Effector memory CD4-positive, alpha-beta T cell (primary cell): ENCODE data around the gene SYT6.
"Not testable (repeated sequence)": the region's sequence is repeated elsewhere in the genome, so short reads cannot be mapped to it uniquely, and the experiment has no call there.

Experiments
- DNase-seq, 3 donors: peaks; one replicate each; pipeline ENCODE4 v3.0.0-alpha.2; 2020
- H3K27ac ChIP-seq: 2 replicates; pipeline ENCODE4 v1.7.0; 2013; ENCODE audit warnings: mild to moderate bottlenecking, low read length, moderate library complexity; ENCODE audit not compliant: insufficient read depth, poor library complexity, severe bottlenecking
- H3K27me3 ChIP-seq: replicated peaks from 2 replicates; pipeline ENCODE4 v1.7.0; 2013; ENCODE audit warnings: mild to moderate bottlenecking, low read length; ENCODE audit not compliant: insufficient read depth, control insufficient read depth, poor library complexity, severe bottlenecking
- H3K36me3 ChIP-seq: 2 replicates; pipeline ENCODE4 v1.7.0; 2013; ENCODE audit warnings: mild to moderate bottlenecking, low read length, moderate library complexity; ENCODE audit not compliant: control insufficient read depth, insufficient read depth
- H3K4me1 ChIP-seq: 2 replicates; pipeline ENCODE4 v1.7.0; 2013; ENCODE audit warnings: low read length, mild to moderate bottlenecking; ENCODE audit not compliant: control insufficient read depth, insufficient read depth, poor library complexity, severe bottlenecking
- H3K4me3 ChIP-seq: 2 replicates; pipeline ENCODE4 v1.7.0; 2013; ENCODE audit warnings: low read length, low read depth, mild to moderate bottlenecking; ENCODE audit not compliant: insufficient read depth, poor library complexity, severe bottlenecking
- H3K9me3 ChIP-seq: 2 replicates; pipeline ENCODE4 v1.7.0; 2013; ENCODE audit warnings: mild to moderate bottlenecking, low read length, moderate library complexity; ENCODE audit not compliant: control insufficient read depth

The SYT6 gene

DNA sequence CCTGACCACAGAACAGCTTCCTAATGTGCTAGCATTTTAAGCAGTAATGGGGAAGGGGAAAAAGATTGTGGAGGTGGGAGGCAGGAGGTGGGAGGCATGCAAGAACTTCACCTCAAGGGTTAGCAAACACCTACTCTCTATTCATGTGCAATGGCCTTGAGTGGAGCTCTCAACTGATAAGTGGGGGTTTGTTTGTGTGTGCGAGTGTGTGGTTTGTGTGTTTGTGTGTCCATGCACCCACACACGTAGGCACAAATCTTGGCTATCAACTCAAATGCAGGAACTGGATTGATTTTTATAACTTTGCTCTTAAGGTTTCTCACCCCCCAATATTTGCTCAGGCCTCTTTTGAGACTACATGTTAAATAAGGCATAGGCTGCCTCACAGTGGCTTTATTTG is 78.6 kb downstream of the SYT6 start:
- DNase-seq = no peak
- H3K36me3 ChIP-seq = no peaks in the 10 kb centered on the region
- no peak overlapping the region for H3K4me3 ChIP-seq
- H3K27ac ChIP-seq = no peak overlapping the region
- H3K27me3 ChIP-seq = no peaks in the 10 kb centered on the region
- H3K4me1 ChIP-seq = no peaks in the 10 kb centered on the region
- no peaks in the 10 kb centered on the region for H3K9me3 ChIP-seq

DNA sequence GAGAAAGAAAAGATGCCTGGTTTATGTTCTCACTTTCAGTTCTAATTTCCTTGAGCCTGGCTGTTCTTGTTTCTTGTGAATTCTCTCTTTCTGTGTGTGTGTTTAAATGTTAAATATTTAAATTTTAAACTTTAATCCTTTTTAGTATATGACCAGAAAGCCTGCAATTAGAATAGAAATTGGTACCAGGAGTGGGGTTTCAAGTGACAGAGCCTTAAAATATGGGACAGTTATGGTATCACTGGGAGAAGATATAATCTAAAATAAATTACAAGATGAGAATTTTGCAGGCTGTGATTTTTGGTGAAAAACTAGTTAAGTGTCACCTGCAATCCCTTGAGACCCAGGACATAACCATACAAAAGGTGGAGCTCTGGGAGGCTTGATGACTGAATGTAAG is 81.4 kb downstream of the SYT6 start:
- H3K27ac ChIP-seq = no peak overlapping the region
- DNase-seq = no peak

DNA sequence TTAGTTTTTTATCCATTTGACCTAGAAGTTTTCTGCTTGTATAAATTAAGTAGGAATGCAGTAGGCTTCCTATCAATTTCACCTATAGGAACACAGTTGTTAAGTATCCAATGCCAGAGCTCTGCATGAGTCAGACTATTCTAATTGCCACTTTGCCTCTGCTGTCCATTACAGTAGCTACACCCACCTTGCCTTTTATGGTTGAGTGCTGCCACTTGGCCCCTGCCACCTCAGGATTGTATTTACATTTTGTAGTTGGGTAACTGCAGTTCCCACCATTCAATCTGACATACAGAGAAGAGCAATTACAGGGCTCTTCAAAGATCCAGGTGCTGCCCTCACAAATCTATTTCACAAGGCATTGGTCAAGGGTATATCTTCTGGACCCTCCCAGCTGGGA is 83.9 kb downstream of the SYT6 start:
- not testable (repeated sequence) for H3K27me3 ChIP-seq, H3K4me1 ChIP-seq, H3K36me3 ChIP-seq, H3K9me3 ChIP-seq, H3K4me3 ChIP-seq, DNase-seq, H3K27ac ChIP-seq

More for the DNA sequence above, 81.4 kb downstream of the SYT6 start:
- H3K4me1 ChIP-seq = no peaks in the 10 kb centered on the region
- H3K27me3 ChIP-seq = no peaks in the 10 kb centered on the region
- H3K36me3 ChIP-seq = no peaks in the 10 kb centered on the region
- no peaks in the 10 kb centered on the region for H3K9me3 ChIP-seq
- H3K4me3 ChIP-seq = no peak overlapping the region

- H3K4me1 ChIP-seq, H3K36me3 ChIP-seq, H3K27ac ChIP-seq, H3K9me3 ChIP-seq, H3K27me3 ChIP-seq, DNase-seq, H3K4me3 ChIP-seq: not testable (repeated sequence)
Observed at GRCh38 chr1:114068684-114069083, 85.0 kb downstream of the SYT6 start.

DNA sequence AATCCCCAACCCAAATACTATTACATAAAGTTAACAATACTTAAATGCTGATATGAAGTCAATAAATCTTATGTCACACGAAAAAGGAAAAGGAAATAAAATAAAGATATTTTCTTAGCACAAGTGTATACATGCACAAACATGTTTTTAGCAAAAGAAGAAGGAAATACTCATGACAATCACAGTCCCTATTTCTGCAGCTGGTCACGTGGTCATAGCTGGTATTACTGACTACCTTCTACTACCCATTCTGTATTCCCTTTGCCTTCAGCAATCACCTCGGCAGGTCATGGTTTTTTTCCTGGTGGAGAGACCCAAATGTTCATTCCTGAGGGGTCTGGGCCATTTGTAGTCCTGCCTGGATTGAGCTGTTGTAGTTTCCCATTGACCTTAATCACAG is 88.0 kb downstream of the SYT6 start:
- not testable (repeated sequence) for DNase-seq, H3K4me3 ChIP-seq

GRCh38 chr1:114063544-114063943 is 90.1 kb downstream of the SYT6 start:
- no peaks in the 10 kb centered on the region for H3K27me3 ChIP-seq
- H3K9me3 ChIP-seq = no peaks in the 10 kb centered on the region
- H3K36me3 ChIP-seq = no peaks in the 10 kb centered on the region
- H3K4me3 ChIP-seq = no peak overlapping the region
- DNase-seq = no peak
- no peaks in the 10 kb centered on the region for H3K4me1 ChIP-seq
- no peak overlapping the region for H3K27ac ChIP-seq

More for the DNA sequence above, 88.0 kb downstream of the SYT6 start:
- H3K9me3 ChIP-seq, H3K27ac ChIP-seq, H3K4me1 ChIP-seq, H3K27me3 ChIP-seq, H3K36me3 ChIP-seq: not testable (repeated sequence)

DNA sequence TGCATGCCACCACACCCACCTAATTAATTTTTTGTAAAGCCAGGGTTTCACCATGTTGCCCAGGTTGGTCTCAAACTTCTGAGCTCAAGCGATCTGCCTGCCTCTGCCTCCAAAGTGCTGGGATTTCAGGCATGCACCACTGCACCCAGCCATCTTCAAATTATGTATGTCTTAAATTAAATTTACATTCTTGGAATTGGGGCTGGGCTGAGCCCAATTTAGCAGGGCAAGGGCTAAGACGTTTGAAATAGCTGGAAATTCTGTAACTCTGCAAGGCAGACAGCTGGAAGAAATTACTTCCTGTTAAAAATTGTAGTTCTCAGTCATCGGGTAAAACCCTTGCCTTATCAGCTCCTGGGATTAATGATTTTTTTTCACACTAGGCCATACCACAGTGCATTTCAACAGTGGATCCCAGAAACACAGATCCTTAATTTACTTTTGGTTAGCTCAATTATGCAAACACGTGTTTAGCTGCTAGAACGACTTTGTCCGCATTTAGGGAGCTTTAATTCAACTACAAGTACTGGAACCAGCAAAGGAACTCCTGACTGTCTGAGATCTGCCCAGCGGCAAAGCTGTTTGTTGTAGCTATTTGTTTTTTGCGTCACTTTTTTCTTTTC is 91.1 kb downstream of the SYT6 start:
- Histone ChIP-seq H3K4me3 (no peak overlapping the region), H3K4me1 (no peaks in the 10 kb centered on the region), H3K27ac (no peak overlapping the region), H3K9me3 (no peaks in the 10 kb centered on the region), H3K27me3 (no peaks in the 10 kb centered on the region), H3K36me3 (no peaks in the 10 kb centered on the region)
- no peak for DNase-seq

GRCh38 chr1:114061121-114061830 is 92.4 kb downstream of the SYT6 start:
- Histone ChIP-seq H3K9me3 (no peaks in the 10 kb centered on the region), H3K4me1 (no peaks in the 10 kb centered on the region), H3K27ac (no peak overlapping the region), H3K36me3 (no peaks in the 10 kb centered on the region), H3K4me3 (no peak overlapping the region), H3K27me3 (no peaks in the 10 kb centered on the region)
- no peak for DNase-seq

DNA sequence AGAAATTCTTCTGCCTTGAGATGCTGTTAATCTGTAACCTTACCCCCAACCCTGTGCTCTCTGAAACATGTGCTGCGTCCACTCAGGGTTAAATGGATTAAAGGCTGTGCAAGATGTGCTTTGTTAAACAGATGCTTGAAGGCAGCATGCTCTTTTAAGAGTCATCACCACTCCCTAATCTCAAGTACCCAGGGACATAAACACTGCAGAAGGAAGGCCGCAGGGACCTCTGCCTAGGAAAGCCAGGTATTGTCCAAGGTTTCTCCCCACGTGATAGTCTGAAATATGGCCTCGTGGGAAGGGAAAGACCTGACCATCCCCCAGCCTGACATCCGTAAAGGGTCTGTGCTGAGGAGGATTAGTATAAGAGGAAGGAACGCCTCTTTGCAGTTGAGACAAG is 95.4 kb downstream of the SYT6 start:
- H3K4me1 ChIP-seq, H3K36me3 ChIP-seq, H3K27me3 ChIP-seq, H3K9me3 ChIP-seq, DNase-seq, H3K4me3 ChIP-seq, H3K27ac ChIP-seq: not testable (repeated sequence)

DNA sequence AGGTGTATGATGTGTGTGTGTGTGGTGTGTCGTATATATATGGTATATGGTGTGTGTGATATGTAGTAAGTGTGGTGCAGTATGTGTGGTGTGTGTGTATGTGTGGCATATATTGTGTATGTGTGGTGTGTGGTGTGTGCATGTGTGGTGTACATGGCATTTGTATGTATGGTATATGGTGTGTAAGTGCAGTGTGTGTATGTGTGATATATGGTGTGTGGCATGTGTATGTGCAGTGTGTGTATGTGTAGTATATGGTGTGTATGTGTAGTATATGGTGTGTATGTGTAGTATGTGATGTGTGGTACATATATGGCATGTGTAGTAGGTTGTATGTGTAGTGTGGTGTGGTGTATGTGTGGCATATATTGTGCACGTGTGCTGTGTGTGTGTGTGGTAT is 99.5 kb downstream of the SYT6 start:
- Histone ChIP-seq H3K27ac (no peak overlapping the region), H3K4me1 (no peaks in the 10 kb centered on the region), H3K36me3 (no peaks in the 10 kb centered on the region), H3K4me3 (no peak overlapping the region), H3K9me3 (no peaks in the 10 kb centered on the region), H3K27me3 (no peaks in the 10 kb centered on the region)
- DNase-seq = no peak
